Spleen (tissue), 13 donors: Measurements from ENCODE around the gene PSMB9. TPM values are rescaled to one million over a fixed set of nuclear protein-coding genes. Genes with fewer than 3 reads are reported as not detected.
"Not testable (repeated sequence)": the region's sequence is repeated elsewhere in the genome, so short reads cannot be mapped to it uniquely, and the experiment has no call there.

Experiments
- DNase-seq: peaks from one replicate; pipeline ENCODE4 v3.0.0-alpha.2; 2020
- H3K27ac ChIP-seq, 8 donors: fragments of 200-600 bp; sonication (generic) in 7 of 8; 1 replicate in 4 of 8; 2 replicates in 4 of 8; pipeline versions ENCODE4 v1.5.0 to v1.8.0; 2016 to 2021; ENCODE audit warnings: inconsistent platforms in 4 of 8, mild to moderate bottlenecking in 4 of 8, moderate library complexity in 1 of 8
- H3K27me3 ChIP-seq, 7 donors: fragments of 200-600 bp; sonication (generic) in 6 of 7; replicated peaks in 1 of 7; 1 replicate in 4 of 7; 2 replicates in 3 of 7; pipeline versions ENCODE4 v1.5.0 to v1.8.0; 2016 to 2021; ENCODE audit warnings: inconsistent platforms in 3 of 7, mild to moderate bottlenecking in 1 of 7
- H3K36me3 ChIP-seq, 6 donors: fragments of 200-600 bp; sonication (generic) in 5 of 6; 1 replicate in 4 of 6; 2 replicates in 2 of 6; pipeline versions ENCODE4 v1.5.0 to v1.8.0; 2016 to 2021; ENCODE audit warnings: inconsistent platforms in 2 of 6
- H3K4me1 ChIP-seq, 6 donors: fragments of 200-600 bp; sonication (generic) in 5 of 6; 1 replicate in 3 of 6; 2 replicates in 3 of 6; pipeline versions ENCODE4 v1.5.0 to v1.8.0; 2016 to 2021; ENCODE audit warnings: inconsistent platforms in 3 of 6
- H3K4me3 ChIP-seq, 8 donors: fragments of 200-600 bp; sonication (generic) in 7 of 8; 1 replicate in 4 of 8; 2 replicates in 4 of 8; pipeline versions ENCODE4 v1.5.0 to v1.8.0; 2016 to 2021; ENCODE audit warnings: inconsistent platforms in 4 of 8, mild to moderate bottlenecking in 4 of 8, moderate library complexity in 2 of 8
- H3K9me3 ChIP-seq, 8 donors: fragments of 200-600 bp; sonication (generic) in 7 of 8; 1 replicate in 4 of 8; 2 replicates in 4 of 8; pipeline versions ENCODE4 v1.5.0 to v1.8.0; 2016 to 2021; ENCODE audit warnings: inconsistent platforms in 4 of 8
- CTCF ChIP-seq, 11 experiments: fragments of 200-600 bp in 7 of 11; fragments of 450-650 bp in 4 of 11; sonication (generic) in 4 of 11; IDR thresholded peaks in 8 of 11; conservative IDR thresholded peaks in 3 of 11; 1 replicate in 7 of 11; 2 replicates in 4 of 11; pipeline versions ENCODE4 v1.4.0 to v1.8.0; 2016 to 2021; ENCODE audit warnings: antibody characterized with exemption in 11 of 11, inconsistent platforms in 4 of 11, mild to moderate bottlenecking in 1 of 11
- POLR2A ChIP-seq, 3 donors: fragments of 450-650 bp; IDR thresholded peaks; one replicate each; pipeline ENCODE4 v1.5.1; 2017; ENCODE audit warnings: antibody characterized with exemption in 3 of 3, mild to moderate bottlenecking in 1 of 3
- POLR2AphosphoS5 ChIP-seq, 3 donors: sonication (generic); formaldehyde crosslinking; IDR thresholded peaks; one replicate each; pipeline ENCODE4 v1.5.1; 2017; ENCODE audit warnings: antibody characterized with exemption in 3 of 3
- WGBS, 5 donors: extraction: QIAGEN DNeasy Blood & Tissue Kit in 3 of 5; methylation state at CpG; one replicate each; pipeline versions ENCODE4 v1.1.5 to v1.1.7; 2013 to 2018; 5-methylcytosine and 5-hydroxymethylcytosine counted together
- intact Hi-C: fragments of 100-400 bp; cut with DNase I; formaldehyde crosslinking; loops from one replicate; pipeline ENCODE4 v1.15.0; 2023; ENCODE audit warnings: low total_unique reads
- long read RNA-seq, 2 donors: transcript quantifications; one replicate each; lab custom pipeline, GENCODE V29; 2026
- polyA plus RNA-seq, 3 donors: library from polyadenylated mRNA; stranded (reverse); fragments of 200-250 nt; gene quantifications; one replicate each; pipeline ENCODE4 v1.2.1, GENCODE V29; 2013
- total RNA-seq, 7 donors: library from RNA; depleted of rRNA in 3 of 7; stranded (reverse); fragments of >200 nt in 3 of 7; fragmentation: NEBNext Ultra II Directional in 4 of 7; extraction: Animal tissue kit (Norgen Biotek cat#: 25700) in 4 of 7; gene quantifications; one replicate each; pipeline versions ENCODE4 v1.1.0 to v1.2.1, GENCODE V29; 2016 to 2021
- donor health status: healthy with polysubstance abuse.
- donor health status: DM: no; HTN: no; CAD: no; lungs with moderate emphysema.
- donor health status: DM: no; HTN: no; CAD: no.
- donor health status: Bipolar disorder and iron deficiency.
- donor health status: healthy.
- donor health status: DM: no; HTN: no; CAD: no.
- donor health status: DM: yes; HTN: yes; CAD: no.

The PSMB9 gene
- total RNA-seq: 100 to 1,000 TPM; 141 to 206 (median 169) TPM
- 100 to 1,000 TPM; 172 to 328 (median 204) TPM for polyA plus RNA-seq
- long read RNA-seq, donor 1, transcript PSMB9-207 (6 exons, 782 nt): major isoform, 54 of 71 reads
- long read RNA-seq, donor 1, partial matches to known transcripts: 17 of 71 reads
- long read RNA-seq, donor 1, other reads (novel, unspliced or antisense): 0 of 71 reads
- long read RNA-seq, donor 2, transcript PSMB9-207 (6 exons, 782 nt): major isoform, 41 of 61 reads
- long read RNA-seq, donor 2, partial matches to known transcripts: 20 of 61 reads
- long read RNA-seq, donor 2, other reads (novel, unspliced or antisense): 0 of 61 reads

DNA sequence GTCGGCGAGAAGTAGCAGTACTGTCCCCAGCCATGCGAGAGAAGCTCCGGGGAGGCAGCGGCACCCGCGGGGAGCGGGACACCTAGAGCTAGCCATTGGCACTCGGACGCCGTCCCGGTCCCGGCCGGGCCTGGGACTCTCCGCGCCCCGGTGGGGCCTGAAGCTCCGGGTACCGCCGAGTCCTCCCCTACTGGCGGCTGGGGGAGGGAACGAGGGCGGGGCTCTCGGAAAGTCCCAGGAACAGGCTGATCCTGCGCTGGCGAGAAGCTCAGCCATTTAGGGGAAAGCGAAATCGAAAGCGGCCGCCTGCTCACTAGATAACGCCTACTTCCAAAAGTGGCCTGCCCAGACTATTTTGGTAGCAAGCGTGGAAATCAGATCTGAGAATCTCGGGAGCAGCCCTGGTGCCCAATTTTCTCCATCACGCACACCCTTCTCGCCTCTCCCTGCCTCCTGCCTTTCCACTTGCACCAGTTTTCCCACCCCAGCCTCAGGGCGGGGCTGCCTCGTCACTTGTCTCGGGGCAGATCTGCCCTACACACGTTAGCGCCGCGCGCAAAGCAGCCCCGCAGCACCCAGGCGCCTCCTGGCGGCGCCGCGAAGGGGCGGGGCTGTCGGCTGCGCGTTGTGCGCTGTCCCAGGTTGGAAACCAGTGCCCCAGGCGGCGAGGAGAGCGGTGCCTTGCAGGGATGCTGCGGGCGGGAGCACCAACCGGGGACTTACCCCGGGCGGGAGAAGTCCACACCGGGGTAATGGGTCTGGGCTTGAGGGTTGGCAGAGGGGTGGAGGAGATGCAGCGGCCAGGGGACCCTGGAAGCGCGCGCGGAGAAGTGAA lies at the start of gene PSMB9, which contains the start of gene TAP1:
Gene PSMB9, plus strand, starts transcription at position 652 of the 835 bp plus-strand sequence. Its CDS starts 38 bp downstream, at position 690.
Gene TAP1, minus strand, starts transcription at position 164 of the 835 bp plus-strand sequence. Its CDS starts 68 bp downstream, at position 96.
- intact Hi-C loops: no loop called here
- peak; percentile 86 to 97 (median 95) for TF ChIP-seq CTCF (IDR thresholded peaks at IDR 0.05 in 8 of 11, conservative IDR thresholded peaks at IDR 0.05 in 3 of 11)
- peak; percentile 84 to 95 (median 90) for TF ChIP-seq POLR2A (IDR thresholded peaks at IDR 0.05)
- peak; percentile 92 to 95 (median 94) for TF ChIP-seq POLR2AphosphoS5 (IDR thresholded peaks at IDR 0.05)
- 0% methylated on average over 39 to 68 of the region's 68 CpGs for WGBS, 5 donors

DNA sequence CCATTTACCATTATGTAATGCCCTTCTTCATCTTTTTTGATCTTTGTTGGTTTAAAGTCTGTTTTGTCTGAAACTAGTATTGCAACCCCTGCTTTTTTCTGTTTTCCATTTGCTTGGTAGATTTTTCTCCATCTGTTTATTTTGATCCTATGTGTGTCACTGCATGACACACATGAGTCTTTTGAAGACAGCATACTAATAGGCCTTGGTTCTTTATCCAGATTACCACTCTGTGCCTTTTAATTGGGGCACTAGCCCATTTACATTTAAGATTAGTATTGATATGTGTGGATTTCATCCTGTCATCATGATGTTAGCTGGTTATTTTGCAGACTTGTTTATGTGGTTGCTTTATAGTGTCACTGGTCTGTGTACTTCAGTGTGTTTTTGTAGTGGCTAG lies 48.6 kb upstream of the PSMB9 start:
- DNase-seq, H3K27ac ChIP-seq, H3K4me1 ChIP-seq, H3K27me3 ChIP-seq, H3K9me3 ChIP-seq, intact Hi-C loops, H3K4me3 ChIP-seq: not testable (repeated sequence)
- peaks cover 0 to 15% (median 0%) of the 10 kb centered on the region in 6 donors for H3K36me3 ChIP-seq

More for the DNA sequence above, at the start of gene PSMB9, which contains the start of gene TAP1:
- Histone ChIP-seq H3K4me3 (peak within 1 kb of the TSS; percentile 68 to 99 (median 96)), H3K4me1 (peaks cover 59 to 85% (median 78%) of the 10 kb centered on the region in 6 donors), H3K27ac (peak within 1 kb of the TSS; percentile 94 to 100 (median 99)), H3K27me3 (no peaks in the 10 kb centered on the region), H3K36me3 (peaks cover 0 to 69% (median 54%) of the 10 kb centered on the region in 6 donors), H3K9me3 (no peaks in the 10 kb centered on the region)
- peak; percentile 99 for DNase-seq

DNA sequence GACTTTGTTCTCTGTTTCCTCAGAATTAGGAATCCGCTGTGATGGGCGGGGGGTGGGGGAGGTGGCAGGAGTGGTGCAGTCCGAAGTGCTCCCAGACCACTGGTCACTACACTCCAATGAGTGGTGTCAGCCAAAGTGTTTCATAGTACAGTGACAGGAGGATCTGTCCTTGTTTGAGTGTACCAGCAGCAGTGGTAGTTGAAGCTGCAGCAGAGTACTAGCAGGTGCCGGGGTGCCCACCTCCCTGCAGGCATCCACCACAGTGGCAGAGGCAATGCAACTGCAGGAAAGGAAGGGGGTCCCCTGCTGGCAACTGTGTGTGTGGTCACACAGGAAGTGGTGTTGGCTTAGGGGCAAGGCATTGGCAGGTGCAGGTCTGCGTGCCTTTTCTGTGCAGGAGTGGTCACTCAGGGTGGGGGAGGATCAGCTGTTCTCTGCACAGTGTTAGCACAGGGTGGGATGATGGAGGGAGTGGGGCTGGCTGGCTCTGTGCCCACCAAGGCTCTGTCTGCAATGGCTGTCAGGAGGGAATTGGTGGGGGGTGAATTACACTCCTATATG lies 46.9 kb upstream of the PSMB9 start:
- Histone ChIP-seq H3K36me3 (peaks cover 0 to 16% (median 0%) of the 10 kb centered on the region in 6 donors), H3K9me3 (no peaks in the 10 kb centered on the region), H3K4me3 (no peak overlapping the region), H3K4me1 (no peaks in the 10 kb centered on the region), H3K27ac (peak overlapping the region in 1 of 8 donors; percentile 46), H3K27me3 (peaks cover 0 to 4% (median 0%) of the 10 kb centered on the region in 7 donors)
- intact Hi-C loops: no loop called here
- TF ChIP-seq POLR2A (IDR thresholded peaks at IDR 0.05): no peak
- peak in 1 of 3 donors; percentile 15 for TF ChIP-seq POLR2AphosphoS5 (IDR thresholded peaks at IDR 0.05)
- WGBS, 5 donors: 72 to 79% (median 78%) methylated on average over 5 of the region's 5 CpGs
- DNase-seq: no peak

DNA sequence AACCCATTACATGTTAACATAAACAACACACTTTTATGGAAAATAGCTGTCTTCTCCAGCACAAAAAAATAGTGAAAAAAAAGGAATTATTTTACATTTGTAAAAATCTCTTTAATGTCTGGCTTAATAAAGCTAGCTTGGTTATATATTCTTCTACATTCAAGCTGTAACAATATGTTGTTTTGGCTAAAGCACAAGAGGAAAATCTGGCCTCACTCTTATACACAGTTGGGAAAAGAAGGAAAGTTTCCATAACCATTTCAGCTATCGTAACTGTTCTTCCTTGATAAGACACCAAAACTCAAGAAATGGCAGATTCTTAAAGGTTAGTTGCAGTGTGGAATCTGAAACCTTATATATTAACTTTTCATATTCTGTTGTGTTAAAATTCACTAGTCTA lies 44.8 kb upstream of the PSMB9 start:
- H3K27me3 ChIP-seq: peaks cover 0 to 4% (median 0%) of the 10 kb centered on the region in 7 donors
- H3K4me1 ChIP-seq: peaks cover 0 to 20% (median 4%) of the 10 kb centered on the region in 6 donors
- H3K4me3 ChIP-seq: no peak overlapping the region
- no peak for DNase-seq
- intact Hi-C loops: no loop called here
- TF ChIP-seq POLR2AphosphoS5 (IDR thresholded peaks at IDR 0.05): no peak
- no peak for TF ChIP-seq CTCF (IDR thresholded peaks at IDR 0.05 in 8 of 11, conservative IDR thresholded peaks at IDR 0.05 in 3 of 11)
- TF ChIP-seq POLR2A (IDR thresholded peaks at IDR 0.05): no peak
- H3K9me3 ChIP-seq: no peaks in the 10 kb centered on the region
- WGBS, 5 donors: 0 to 63% (median 31%) methylated on average over 1 of the region's 1 CpG
- H3K36me3 ChIP-seq: peaks cover 0 to 37% (median 3%) of the 10 kb centered on the region in 6 donors
- no peak overlapping the region for H3K27ac ChIP-seq
